NCI-H2107 (cell line): ENCODE results near the gene SSR4.

Experiments
- DNase-seq: peaks from one replicate; lab custom pipeline; 2025; lab: John Stamatoyannopoulos, UW

SSR4 gene

GRCh38 chrX:153830640-153831428 is 36.4 kb downstream of the SSR4 start:
- no peak for DNase-seq

- no peak for DNase-seq
Observed at GRCh38 chrX:153831429-153832150, 37.1 kb downstream of the SSR4 start.

- no peak for DNase-seq
Observed at GRCh38 chrX:153832728-153833127, 38.3 kb downstream of the SSR4 start.

- no peak for DNase-seq
Observed at GRCh38 chrX:153836921-153837320, 42.5 kb downstream of the SSR4 start.

GRCh38 chrX:153844509-153845082 is 50.1 kb downstream of the SSR4 start:
- no peak for DNase-seq

- no peak for DNase-seq
Observed at GRCh38 chrX:153845195-153845594, 50.7 kb downstream of the SSR4 start.

GRCh38 chrX:153845842-153846241 is 51.4 kb downstream of the SSR4 start:
- no peak for DNase-seq
